HG03159 (cell line): ENCODE measurements around the gene PTRH1.

Experiments used
- ATAC-seq: cut with Tn5 transposase; IDR thresholded peaks from one replicate; pipeline ENCODE4 v1.9.1; 2021; ENCODE audit warnings: mild to moderate bottlenecking, moderate library complexity; ENCODE audit not compliant: unreplicated experiment

PTRH1 gene

DNA sequence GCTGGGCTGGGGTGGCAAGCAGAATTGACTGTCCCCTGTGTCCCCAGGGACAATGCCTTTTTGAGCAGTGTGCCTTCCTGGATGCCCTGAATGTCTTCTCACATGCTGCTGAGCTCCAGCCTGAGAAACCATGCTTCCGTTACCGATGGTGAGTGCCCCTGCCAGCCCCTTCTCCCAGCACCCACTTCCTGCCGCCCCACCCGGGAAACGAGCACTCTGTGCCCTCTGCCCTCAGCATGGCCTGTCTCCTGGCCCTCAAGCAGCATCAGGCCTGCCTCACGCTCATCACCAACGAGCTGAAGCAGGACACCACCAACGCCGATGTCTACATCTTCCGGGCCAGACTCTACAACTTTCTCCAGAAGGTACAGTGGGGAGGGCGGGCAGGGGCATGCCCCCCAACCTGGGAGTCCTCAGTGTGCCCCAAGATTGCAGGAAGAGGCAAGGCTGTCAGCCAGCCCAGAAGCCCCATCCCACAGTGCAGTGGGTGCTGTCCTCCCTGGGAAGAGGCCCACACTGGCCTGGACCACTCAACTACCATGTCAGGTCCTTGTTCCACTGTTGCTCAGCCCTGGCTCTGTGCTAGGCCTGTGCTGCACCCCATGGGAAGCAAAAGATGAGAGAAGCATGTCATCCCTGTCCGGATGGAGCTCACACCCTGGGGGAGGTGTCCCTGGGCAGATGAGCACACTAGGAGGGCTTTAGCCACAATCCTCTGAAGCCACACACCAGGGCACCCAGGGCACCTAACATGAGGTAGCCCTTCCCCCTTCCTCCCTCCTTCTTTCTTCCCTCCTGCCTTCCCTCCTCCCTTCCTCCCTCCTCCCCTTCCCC, 4.8 kb upstream of the PTRH1 start:
- no peak for ATAC-seq

DNA sequence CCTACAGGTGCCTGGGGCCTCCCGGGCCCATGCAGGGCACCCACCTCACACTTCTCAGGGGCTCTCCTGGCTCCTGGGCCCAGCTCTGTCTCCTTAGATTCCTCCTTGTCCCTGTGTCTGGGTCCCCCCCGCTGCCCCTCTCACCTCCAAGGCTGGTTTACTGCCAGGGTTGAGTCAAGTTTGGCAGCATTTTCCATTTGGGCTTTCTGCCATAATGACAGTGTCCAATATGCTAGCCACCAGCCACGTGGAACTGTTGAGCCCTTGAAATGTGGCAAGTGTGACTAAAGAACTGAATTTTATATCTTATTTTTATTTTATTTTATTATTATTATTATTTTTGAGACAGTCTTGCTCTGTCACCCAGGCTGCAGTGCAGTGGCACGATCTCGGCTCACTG, 2.3 kb upstream of the PTRH1 start:
- no peak for ATAC-seq

DNA sequence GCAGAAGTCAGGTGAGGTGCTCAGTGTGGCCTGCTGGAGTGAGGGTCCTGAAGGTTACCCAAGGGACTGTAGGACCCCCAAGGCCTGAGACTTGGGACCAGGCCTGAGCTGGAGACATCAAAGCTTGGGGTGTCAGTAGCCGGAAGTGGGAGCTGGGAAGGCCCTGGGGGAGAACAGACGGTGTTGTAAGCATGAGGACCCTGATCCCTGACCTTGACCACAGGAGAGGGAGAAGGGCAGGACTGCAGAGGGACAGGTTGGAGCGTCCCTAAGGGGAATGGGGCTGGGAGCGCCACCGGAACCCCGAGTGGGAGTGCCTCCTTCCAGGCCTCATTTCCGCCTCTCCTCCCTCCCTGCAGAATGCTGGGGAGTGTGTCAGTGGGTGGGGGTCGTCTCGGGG, 949 bp upstream of the PTRH1 start:
- ATAC-seq, result no peak

GRCh38 chr9:127714951-127715469, 453 bp downstream of the PTRH1 start:
- ATAC-seq, result peak; percentile 17

GRCh38 chr9:127714020-127714750, 1.3 kb downstream of the PTRH1 start:
- no peak for ATAC-seq

- no peak for ATAC-seq
Measured at GRCh38 chr9:127712867-127713266, 2.6 kb downstream of the PTRH1 start.

DNA sequence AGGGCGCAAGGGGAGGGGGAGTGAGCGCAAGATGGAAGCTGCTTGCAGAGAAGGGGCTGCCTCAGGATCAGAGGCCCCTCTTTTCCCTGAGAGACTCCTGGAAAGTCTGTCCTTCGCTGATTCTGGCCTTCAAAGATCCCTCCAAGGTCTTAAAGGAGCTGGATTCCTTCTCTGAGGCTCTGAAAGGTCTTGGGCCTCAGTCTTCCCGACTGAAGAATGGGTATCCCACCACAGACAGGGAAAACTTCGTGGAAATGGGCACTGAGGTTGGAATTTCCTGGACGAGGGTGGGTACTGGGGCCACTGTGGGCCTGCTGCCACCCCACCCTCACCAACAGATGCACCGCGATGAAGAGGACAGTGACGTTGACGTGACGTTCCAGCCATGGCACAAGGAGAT, 3.1 kb downstream of the PTRH1 start:
- ATAC-seq, result no peak

DNA sequence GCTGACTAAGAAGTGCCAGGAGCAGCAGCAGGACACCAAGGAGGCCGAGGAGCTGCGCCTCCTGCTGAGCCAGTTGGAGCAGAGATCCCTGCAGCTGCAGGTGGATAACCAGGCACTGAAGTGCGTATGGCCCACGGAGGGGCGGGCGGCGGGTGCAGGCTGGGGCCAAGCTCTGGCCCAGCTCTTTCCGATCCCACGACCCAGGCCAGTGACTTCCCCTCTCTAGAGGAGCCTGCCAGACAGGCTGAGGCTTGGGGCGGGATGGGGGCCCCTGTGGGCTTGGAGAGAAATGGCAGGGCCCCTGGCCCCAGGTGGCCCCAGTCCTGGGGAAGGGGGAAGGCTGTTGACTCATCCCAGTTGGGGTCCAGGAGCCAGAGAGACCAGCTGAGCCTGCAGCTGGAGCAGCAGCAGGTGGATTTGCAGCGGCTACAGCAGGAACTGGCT, 3.6 kb downstream of the PTRH1 start:
- ATAC-seq, result no peak

DNA sequence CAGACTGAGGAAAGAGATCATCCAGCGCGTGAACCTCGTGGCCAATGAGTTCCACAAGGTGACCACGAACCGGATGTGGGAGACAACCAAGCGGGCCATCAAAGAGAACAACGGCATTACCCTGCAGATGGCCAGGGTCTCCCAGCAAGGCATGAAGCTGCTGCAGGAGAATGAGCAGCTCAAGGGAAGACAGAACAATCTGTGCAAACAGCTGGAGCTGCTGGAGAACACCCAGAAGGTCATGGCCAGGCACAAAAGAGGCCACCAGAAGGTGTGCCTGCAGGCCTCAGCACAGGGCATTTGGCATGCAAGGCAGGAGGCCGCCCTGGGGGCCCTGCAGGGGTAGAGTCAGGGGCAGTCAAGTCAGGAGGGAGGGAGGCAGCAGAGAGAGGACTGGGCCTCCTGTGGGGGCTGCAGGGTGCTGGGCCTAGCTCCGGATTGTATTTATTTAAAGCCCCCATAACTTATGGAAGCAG, 4.2 kb downstream of the PTRH1 start:
- no peak for ATAC-seq

DNA sequence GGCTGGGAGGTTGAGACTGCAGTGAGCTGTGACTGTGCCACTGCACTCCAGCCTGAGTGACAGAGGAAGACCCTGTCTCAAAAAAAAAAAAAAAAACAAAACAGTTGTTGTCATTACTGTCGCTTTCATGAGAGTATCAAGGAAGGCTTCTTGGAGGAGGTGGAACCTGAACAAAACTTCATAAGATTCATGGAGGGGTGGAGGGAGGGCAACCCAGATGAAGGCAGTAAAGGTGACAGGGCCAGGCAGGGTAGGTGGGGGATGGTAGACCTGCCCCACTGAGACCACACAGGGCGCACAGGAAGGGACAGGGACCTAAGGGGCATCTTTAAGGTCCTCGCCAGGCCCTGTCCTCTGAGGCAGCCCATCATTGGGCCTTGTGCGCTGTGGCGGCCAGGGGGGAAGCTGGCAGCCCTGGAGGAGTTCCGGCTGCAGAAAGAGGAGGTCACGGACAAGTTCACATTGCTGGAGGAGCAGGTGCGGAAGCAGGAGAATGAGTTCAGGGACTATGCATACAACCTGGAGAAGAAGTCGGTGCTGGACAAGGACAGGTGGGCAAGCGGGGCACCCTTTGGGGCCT, 5.2 kb downstream of the PTRH1 start:
- no peak for ATAC-seq

DNA sequence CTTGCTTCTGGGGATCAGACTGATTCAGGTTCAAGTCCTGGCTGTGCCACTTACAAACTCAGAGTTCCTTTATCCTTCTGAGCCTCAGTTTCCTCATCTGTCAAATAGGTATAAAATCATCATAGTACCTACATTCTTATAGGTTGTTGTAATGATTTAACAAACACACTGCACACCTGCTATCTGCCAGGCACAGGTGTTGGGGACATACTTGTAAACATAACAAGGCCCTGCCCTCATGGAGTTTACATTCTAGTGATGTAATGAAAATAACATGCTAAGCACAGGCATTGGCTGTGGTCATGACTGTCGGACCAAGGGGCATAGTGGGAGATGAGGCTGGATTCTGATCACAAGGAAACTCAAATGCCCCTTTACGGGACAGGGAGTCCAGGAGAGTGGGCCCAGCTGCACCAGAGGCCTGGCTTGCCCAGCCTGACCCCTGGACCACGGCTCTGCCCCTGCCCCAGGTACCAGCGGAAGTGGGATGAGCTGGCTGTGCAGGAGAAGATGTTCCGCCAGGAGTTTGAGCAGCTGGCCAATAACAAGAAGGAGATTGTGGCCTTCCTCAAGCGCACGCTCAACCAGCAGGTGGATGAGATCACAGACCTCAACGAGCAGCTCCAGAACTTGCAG, 6.4 kb downstream of the PTRH1 start:
- ATAC-seq, result no peak

- ATAC-seq, result no peak
Measured at GRCh38 chr9:127707766-127708165, 7.7 kb downstream of the PTRH1 start.

DNA sequence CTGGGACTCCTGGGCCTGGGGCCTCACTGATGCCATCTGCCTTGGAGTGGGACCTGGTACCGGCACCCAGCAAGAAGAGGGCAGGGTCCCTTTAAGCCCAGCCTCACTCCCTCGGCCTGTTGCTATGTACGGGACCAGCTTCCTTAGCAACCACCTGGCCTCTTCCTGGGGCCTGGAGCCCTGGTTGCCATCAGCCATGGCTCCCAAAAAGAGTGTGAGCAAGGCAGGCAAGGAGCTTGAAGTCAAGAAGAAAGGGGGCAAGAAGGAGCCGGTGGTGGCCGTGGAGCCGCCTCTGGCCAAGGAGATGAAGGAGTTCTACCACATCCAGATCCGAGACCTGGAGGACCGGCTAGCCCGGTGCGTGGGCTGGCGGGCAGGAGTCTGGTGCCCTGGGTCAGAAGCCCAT, 8.6 kb downstream of the PTRH1 start, which contains the start of gene CFAP157:
CFAP157 (plus strand) TSS at position 153 of the 406 bp plus-strand sequence; CDS start at position 197, 44 bp downstream.
- no peak for ATAC-seq

- no peak for ATAC-seq
Measured at GRCh38 chr9:127705577-127706379, 9.7 kb downstream of the PTRH1 start.

GRCh38 chr9:127703289-127703946, 12.0 kb downstream of the PTRH1 start:
- ATAC-seq, result no peak

GRCh38 chr9:127700594-127701255, 14.7 kb downstream of the PTRH1 start:
- ATAC-seq, result no peak

- no peak for ATAC-seq
Measured at GRCh38 chr9:127700140-127700539, 15.3 kb downstream of the PTRH1 start.

DNA sequence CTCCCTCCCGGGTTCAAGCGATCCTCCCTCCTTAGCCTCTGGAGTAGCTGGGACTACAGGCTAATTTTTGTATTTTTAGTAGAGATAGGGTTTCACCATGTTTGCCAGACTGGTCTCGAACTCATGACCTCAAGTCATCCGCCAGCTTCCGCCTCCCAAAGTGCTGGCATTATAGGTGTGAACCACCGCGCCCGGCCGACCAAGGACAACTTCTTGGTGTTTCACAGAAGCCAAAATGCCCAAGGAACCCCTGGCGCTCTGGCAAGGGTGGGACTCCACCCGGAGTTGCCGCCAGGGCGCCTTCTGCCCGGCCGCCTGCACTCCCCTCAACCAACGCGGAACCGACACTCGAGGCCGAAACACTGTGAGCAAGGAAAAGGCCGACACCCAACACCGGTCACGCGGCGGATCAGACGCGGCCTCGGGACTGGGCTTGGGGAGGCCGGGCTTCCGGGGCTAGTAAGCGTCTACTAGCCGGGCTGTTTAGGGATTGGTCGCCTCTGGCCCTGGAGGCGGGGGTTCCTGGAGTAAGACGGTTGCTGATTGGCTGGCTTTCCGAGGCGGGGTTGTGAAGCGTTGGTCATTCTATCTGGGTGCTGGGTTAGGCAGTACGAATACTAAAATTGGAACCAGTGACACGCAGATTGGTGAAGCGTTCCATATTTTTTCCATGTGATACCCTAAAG, 16.3 kb downstream of the PTRH1 start:
- peak; percentile 95 for ATAC-seq
